Caco-2 (cell line): Measurements from ENCODE around the gene PLXNC1. TPM values are rescaled to one million over a fixed set of nuclear protein-coding genes. Genes with fewer than 3 reads are reported as not detected.

ENCODE experiments used
- BruUV-seq: library from RNA; stranded (reverse); fragments of 400-500 nt; replicated peaks from 2 replicates; lab custom pipeline; 2021; lab: Mats Ljungman, UMichigan
- CTCF ChIA-PET: fragments of 300-600 bp; sonication (Branson Sonifier 250); formaldehyde crosslinking; loops from one replicate; lab custom pipeline; 2022; ENCODE audit warnings: antibody characterized with exemption; lab: Charles Lee
- POLR2A ChIA-PET: fragments of 300-600 bp; sonication (Branson Sonifier 250); formaldehyde crosslinking; loops from one replicate; lab custom pipeline; 2022; ENCODE audit warnings: antibody characterized with exemption; lab: Charles Lee
- DNase-seq, 2 experiments: peaks; one replicate each; pipeline versions ENCODE4 v3.0.0 to v3.0.0-alpha.2; 2020 to 2022
- H3K27me3 ChIP-seq: replicated peaks from 2 replicates; pipeline ENCODE4 v1.6.0; 2011; ENCODE audit warnings: low read length; ENCODE audit not compliant: control insufficient read depth, insufficient read depth
- H3K36me3 ChIP-seq: 2 replicates; pipeline ENCODE4 v1.5.1; 2011; ENCODE audit warnings: low read length; ENCODE audit not compliant: control insufficient read depth, insufficient read depth
- H3K4me1 ChIP-seq: fragments of 250-450 bp; sonication (Bioruptor Pico); 2 replicates; pipeline ENCODE4 v1.5.1; 2020; ENCODE audit warnings: mild to moderate bottlenecking
- H3K4me3 ChIP-seq: 2 replicates; pipeline ENCODE4 v1.5.1; 2011; ENCODE audit warnings: low read depth, mild to moderate bottlenecking, control low read depth, low read length
- H3K9me3 ChIP-seq: fragments of 250-450 bp; sonication (Bioruptor Pico); 2 replicates; pipeline ENCODE4 v1.5.1; 2020; ENCODE audit warnings: mild to moderate bottlenecking, moderate library complexity
- H3K27ac Mint-ChIP-seq: one replicate; pipeline ENCODE4 v1.8.0; 2022; ENCODE audit warnings: mixed read lengths; ENCODE audit not compliant: unreplicated experiment
- H3K27me3 Mint-ChIP-seq: one replicate; pipeline ENCODE4 v1.8.0; 2022; ENCODE audit warnings: mixed read lengths; ENCODE audit not compliant: insufficient read depth, unreplicated experiment
- H3K36me3 Mint-ChIP-seq: one replicate; pipeline ENCODE4 v1.8.0; 2022; ENCODE audit warnings: mild to moderate bottlenecking, mixed read lengths; ENCODE audit not compliant: insufficient read depth, unreplicated experiment
- H3K4me1 Mint-ChIP-seq: one replicate; pipeline ENCODE4 v1.8.0; 2022; ENCODE audit warnings: low read depth, mixed read lengths; ENCODE audit not compliant: unreplicated experiment
- H3K4me3 Mint-ChIP-seq: one replicate; pipeline ENCODE4 v1.8.0; 2022; ENCODE audit warnings: mild to moderate bottlenecking, moderate library complexity, mixed read lengths; ENCODE audit not compliant: unreplicated experiment
- H3K9me3 Mint-ChIP-seq: one replicate; pipeline ENCODE4 v1.8.0; 2022; ENCODE audit warnings: mixed read lengths; ENCODE audit not compliant: unreplicated experiment
- intact Hi-C: fragments of 100-400 bp; cut with micrococcal nuclease; formaldehyde crosslinking; loops from one replicate; pipeline ENCODE4 v1.10.0; 2022; ENCODE audit not compliant: unreplicated experiment
- total RNA-seq: library from RNA; stranded (reverse); gene quantifications from 2 replicates; pipeline ENCODE4 v1.2.3, GENCODE V29; 2022
- TF ChIP-seq, protein P1 (sequence below), 2 experiments: fragments of 200-600 bp in 1 of 2; IDR thresholded peaks; 1 replicate in 1 of 2; 2 replicates in 1 of 2; pipeline versions ENCODE4 v1.5.1 to v1.8.0; 2011 to 2022; ENCODE audit warnings: antibody characterized with exemption in 1 of 2, control low read depth in 1 of 2, inconsistent platforms in 1 of 2, low read depth in 1 of 2, low read length in 1 of 2, mild to moderate bottlenecking in 1 of 2, moderate library complexity in 1 of 2; ENCODE audit not compliant: insufficient read depth in 1 of 2, severe bottlenecking in 1 of 2, unreplicated experiment in 1 of 2

PLXNC1 gene
- total RNA-seq, 1 experiment from 2014 or later = 41.3 TPM

DNA sequence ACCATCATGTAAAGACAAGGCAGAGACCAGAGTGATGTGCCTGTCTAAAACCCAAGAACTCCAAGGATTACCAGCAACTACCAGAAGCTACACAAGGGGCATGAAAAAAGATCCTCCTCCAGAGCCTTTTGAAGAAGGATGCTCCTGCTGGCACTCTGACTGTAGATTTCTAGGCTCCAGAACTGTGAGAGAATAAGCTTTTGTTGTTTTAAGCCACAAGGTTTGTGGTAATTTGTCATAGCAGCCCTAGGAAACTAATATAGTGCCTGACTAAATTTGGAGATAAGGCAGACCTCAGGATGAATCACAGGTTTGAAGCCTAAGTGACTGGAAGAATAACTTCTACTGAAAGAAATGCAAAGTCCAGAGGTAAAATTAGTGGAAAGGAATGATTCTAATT lies 178.3 kb downstream of the PLXNC1 start:
- Histone ChIP-seq H3K4me1 (no peaks in the 10 kb centered on the region), H3K36me3 (peaks cover 6% of the 10 kb centered on the region), H3K9me3 (peaks cover 1% of the 10 kb centered on the region; the same call in 1 of the 2 replicates), H3K27me3 (no peaks in the 10 kb centered on the region), H3K4me3 (no peak overlapping the region)
- peaks cover 10% of the 10 kb centered on the region for H3K9me3 Mint-ChIP-seq
- BruUV-seq = no TSS peak
- H3K27me3 Mint-ChIP-seq = no peaks in the 10 kb centered on the region
- H3K27ac Mint-ChIP-seq = no peak overlapping the region
- ChIA-PET POLR2A (no interaction called here), CTCF (no interaction called here)
- no peaks in the 10 kb centered on the region for H3K4me1 Mint-ChIP-seq
- peaks cover 30% of the 10 kb centered on the region for H3K36me3 Mint-ChIP-seq
- intact Hi-C loops = no loop called here
- no peak overlapping the region for H3K4me3 Mint-ChIP-seq
- TF ChIP-seq, protein P1, sequence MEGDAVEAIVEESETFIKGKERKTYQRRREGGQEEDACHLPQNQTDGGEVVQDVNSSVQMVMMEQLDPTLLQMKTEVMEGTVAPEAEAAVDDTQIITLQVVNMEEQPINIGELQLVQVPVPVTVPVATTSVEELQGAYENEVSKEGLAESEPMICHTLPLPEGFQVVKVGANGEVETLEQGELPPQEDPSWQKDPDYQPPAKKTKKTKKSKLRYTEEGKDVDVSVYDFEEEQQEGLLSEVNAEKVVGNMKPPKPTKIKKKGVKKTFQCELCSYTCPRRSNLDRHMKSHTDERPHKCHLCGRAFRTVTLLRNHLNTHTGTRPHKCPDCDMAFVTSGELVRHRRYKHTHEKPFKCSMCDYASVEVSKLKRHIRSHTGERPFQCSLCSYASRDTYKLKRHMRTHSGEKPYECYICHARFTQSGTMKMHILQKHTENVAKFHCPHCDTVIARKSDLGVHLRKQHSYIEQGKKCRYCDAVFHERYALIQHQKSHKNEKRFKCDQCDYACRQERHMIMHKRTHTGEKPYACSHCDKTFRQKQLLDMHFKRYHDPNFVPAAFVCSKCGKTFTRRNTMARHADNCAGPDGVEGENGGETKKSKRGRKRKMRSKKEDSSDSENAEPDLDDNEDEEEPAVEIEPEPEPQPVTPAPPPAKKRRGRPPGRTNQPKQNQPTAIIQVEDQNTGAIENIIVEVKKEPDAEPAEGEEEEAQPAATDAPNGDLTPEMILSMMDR (IDR thresholded peaks at IDR 0.05; ENCODE audit: insufficient read depth in 1 of 2, low read depth in 1 of 2, low read length in 1 of 2, severe bottlenecking in 1 of 2, unreplicated experiment in 1 of 2) = no peak
- no peak for DNase-seq

DNA sequence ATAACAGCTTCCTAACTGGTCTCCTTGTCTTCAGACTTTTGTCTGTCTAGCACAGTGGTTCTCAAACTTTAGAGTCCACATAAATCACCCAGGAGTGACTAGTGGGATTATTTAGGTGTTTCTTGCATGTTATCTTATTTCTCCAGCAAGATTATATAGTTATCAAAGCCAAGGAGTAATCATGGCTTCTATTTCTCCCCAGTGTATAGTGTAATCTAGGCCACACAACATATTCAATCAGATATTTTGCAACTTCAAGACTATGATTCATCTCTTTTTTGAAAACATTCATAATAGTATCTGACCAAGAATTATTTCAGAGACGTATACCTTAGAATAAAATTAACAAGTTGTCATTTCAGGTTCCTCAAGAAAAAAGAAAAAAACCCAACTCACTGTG lies 179.4 kb downstream of the PLXNC1 start:
- Histone ChIP-seq H3K4me3 (no peak overlapping the region), H3K4me1 (no peaks in the 10 kb centered on the region), H3K36me3 (no peaks in the 10 kb centered on the region), H3K9me3 (no peaks in the 10 kb centered on the region), H3K27me3 (no peaks in the 10 kb centered on the region)
- Mint-ChIP-seq H3K9me3 (peaks cover 10% of the 10 kb centered on the region), H3K4me3 (no peak overlapping the region), H3K27me3 (no peaks in the 10 kb centered on the region), H3K36me3 (peaks cover 25% of the 10 kb centered on the region), H3K27ac (no peak overlapping the region), H3K4me1 (no peaks in the 10 kb centered on the region)
- TF ChIP-seq, protein P1 (IDR thresholded peaks at IDR 0.05; ENCODE audit: insufficient read depth in 1 of 2, low read depth in 1 of 2, low read length in 1 of 2, severe bottlenecking in 1 of 2, unreplicated experiment in 1 of 2) = no peak
- POLR2A ChIA-PET = no interaction called here
- no peak for DNase-seq
- BruUV-seq = no TSS peak
- intact Hi-C loops = no loop called here
- CTCF ChIA-PET = no interaction called here

DNA sequence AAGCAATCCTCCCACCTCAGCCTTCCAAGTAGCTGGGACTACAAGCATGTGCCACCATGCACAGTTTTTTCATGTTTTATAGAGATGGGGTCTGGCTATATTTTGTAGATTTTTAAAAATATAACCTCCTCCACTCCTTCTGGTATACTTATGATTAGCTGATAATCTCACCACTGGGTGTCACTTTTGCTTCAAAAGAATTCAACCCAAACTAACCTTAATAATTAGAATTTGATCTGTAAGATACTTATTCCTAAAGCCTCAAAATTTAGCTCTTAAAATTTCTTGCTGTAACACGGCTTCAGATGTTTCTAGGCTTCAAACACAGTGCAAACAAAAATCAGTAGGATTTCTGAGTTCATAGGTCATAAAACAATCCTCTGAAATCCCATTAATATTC lies 181.0 kb downstream of the PLXNC1 start:
- H3K9me3 ChIP-seq = no peaks in the 10 kb centered on the region
- TF ChIP-seq, protein P1 (IDR thresholded peaks at IDR 0.05; ENCODE audit: insufficient read depth in 1 of 2, low read depth in 1 of 2, low read length in 1 of 2, severe bottlenecking in 1 of 2, unreplicated experiment in 1 of 2) = peak in 1 of 2 experiments; percentile 11
- no TSS peak for BruUV-seq
- ChIA-PET POLR2A (no interaction called here), CTCF (interaction anchor here (1.1 kb wide), 1 partner anchor 105 kb away, joined by 3 read pairs; no protein-coding TSS in a partner anchor)
- no peak for DNase-seq
- Mint-ChIP-seq H3K36me3 (peaks cover 25% of the 10 kb centered on the region), H3K27me3 (no peaks in the 10 kb centered on the region), H3K27ac (no peak overlapping the region), H3K4me1 (no peaks in the 10 kb centered on the region), H3K9me3 (peaks cover 6% of the 10 kb centered on the region), H3K4me3 (no peak overlapping the region)
- intact Hi-C loops = loop anchor here (1.0 kb wide), 2 partner anchors 105 to 203 kb away; no protein-coding TSS in a partner anchor
- H3K4me3 ChIP-seq = no peak overlapping the region
- H3K36me3 ChIP-seq = no peaks in the 10 kb centered on the region
- H3K27me3 ChIP-seq = no peaks in the 10 kb centered on the region
- H3K4me1 ChIP-seq = no peaks in the 10 kb centered on the region
